Calu3 (cell line): Measurements from ENCODE around the gene SESN2. TPM values are rescaled to one million over a fixed set of nuclear protein-coding genes. Genes with fewer than 3 reads are reported as not detected.

ENCODE experiments used
- BruUV-seq: library from RNA; stranded (reverse); fragments of 400-500 nt; replicated peaks from 2 replicates; lab custom pipeline; 2021; lab: Mats Ljungman, UMichigan
- CTCF ChIA-PET: fragments of 300-600 bp; sonication (Branson Sonifier 250); formaldehyde crosslinking; loops from one replicate; lab custom pipeline; 2022; ENCODE audit warnings: antibody characterized with exemption; lab: Charles Lee
- DNase-seq: peaks from one replicate; pipeline ENCODE4 v3.0.0; 2022
- H3K27ac Mint-ChIP-seq: one replicate; pipeline ENCODE4 v1.8.0; 2022; ENCODE audit warnings: mixed read lengths; ENCODE audit not compliant: unreplicated experiment
- H3K27me3 Mint-ChIP-seq: one replicate; pipeline ENCODE4 v1.8.0; 2022; ENCODE audit warnings: mixed read lengths; ENCODE audit not compliant: unreplicated experiment
- H3K36me3 Mint-ChIP-seq: one replicate; pipeline ENCODE4 v1.8.0; 2022; ENCODE audit warnings: mild to moderate bottlenecking, moderate library complexity, mixed read lengths; ENCODE audit not compliant: insufficient read depth, unreplicated experiment
- H3K4me1 Mint-ChIP-seq: one replicate; pipeline ENCODE4 v1.8.0; 2022; ENCODE audit warnings: mild to moderate bottlenecking, low read depth, mixed read lengths; ENCODE audit not compliant: unreplicated experiment
- H3K4me3 Mint-ChIP-seq: one replicate; pipeline ENCODE4 v1.8.0; 2022; ENCODE audit warnings: mild to moderate bottlenecking, low read depth, moderate library complexity, mixed read lengths; ENCODE audit not compliant: unreplicated experiment
- H3K9me3 Mint-ChIP-seq: one replicate; pipeline ENCODE4 v1.8.0; 2022; ENCODE audit warnings: low read depth, mixed read lengths; ENCODE audit not compliant: unreplicated experiment
- CTCF ChIP-seq: fragments of 200-600 bp; IDR thresholded peaks from one replicate; pipeline ENCODE4 v1.8.0; 2022; ENCODE audit warnings: antibody characterized with exemption; ENCODE audit not compliant: unreplicated experiment
- intact Hi-C: fragments of 100-400 bp; cut with micrococcal nuclease; formaldehyde crosslinking; loops from one replicate; pipeline ENCODE4 v1.10.0; 2022; ENCODE audit not compliant: unreplicated experiment
- total RNA-seq: library from RNA; stranded (reverse); gene quantifications from 2 replicates; pipeline ENCODE4 v1.2.3, GENCODE V29; 2022

The SESN2 gene
- total RNA-seq, 1 experiment from 2014 or later = 13.0 TPM

DNA sequence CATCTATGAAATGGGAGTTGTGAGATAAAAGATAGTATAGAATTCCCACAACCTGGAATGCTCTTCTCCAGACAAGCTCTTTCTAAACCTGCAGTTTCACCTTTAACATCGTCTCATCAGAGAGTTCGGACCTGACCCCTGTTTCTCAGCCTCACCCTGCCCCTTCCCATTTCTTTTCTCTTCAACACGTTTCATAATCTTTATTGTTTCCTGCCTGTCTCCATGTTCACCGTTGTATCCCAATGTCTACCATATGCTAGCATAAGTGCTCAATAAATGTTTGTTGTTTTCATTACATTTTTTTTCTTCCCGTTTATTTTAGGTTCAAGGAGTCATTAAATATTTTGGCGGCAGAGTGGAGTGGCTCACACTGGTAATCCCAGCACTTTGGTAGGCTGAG is 32.4 kb downstream of the SESN2 start:
- Mint-ChIP-seq H3K36me3 (peaks cover 7% of the 10 kb centered on the region), H3K27me3 (no peaks in the 10 kb centered on the region), H3K4me3 (no peak overlapping the region), H3K9me3 (no peaks in the 10 kb centered on the region), H3K27ac (no peak overlapping the region), H3K4me1 (peaks cover under 1% of the 10 kb centered on the region)
- no peak for TF ChIP-seq CTCF
- CTCF ChIA-PET = no interaction called here
- intact Hi-C loops = no loop called here
- no peak for DNase-seq
- BruUV-seq = no TSS peak

DNA sequence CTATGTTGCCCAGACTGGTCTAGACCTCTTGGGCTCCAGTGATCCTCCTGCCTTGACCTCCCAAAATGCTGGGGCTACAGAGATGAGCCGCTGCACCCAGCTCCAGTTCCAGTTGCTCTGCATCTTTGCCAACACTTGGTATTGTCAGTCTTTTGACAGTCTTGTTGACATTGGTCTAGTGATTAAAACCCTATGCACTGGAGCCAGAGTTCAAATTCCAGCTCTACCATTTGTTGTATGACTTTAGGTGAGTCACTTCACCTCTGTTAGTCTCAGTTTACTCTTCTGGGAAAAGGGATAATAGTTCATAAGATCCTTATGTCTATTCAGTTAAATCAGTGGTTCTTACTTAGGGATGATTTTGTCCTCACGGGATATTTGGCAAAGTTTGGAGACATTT is 36.6 kb downstream of the SESN2 start:
- Mint-ChIP-seq H3K4me3 (no peak overlapping the region), H3K36me3 (peaks cover 6% of the 10 kb centered on the region), H3K4me1 (peaks cover 6% of the 10 kb centered on the region), H3K27ac (no peak overlapping the region), H3K9me3 (no peaks in the 10 kb centered on the region), H3K27me3 (no peaks in the 10 kb centered on the region)
- intact Hi-C loops = no loop called here
- no peak for TF ChIP-seq CTCF
- no peak for DNase-seq
- no TSS peak for BruUV-seq
- CTCF ChIA-PET = no interaction called here

DNA sequence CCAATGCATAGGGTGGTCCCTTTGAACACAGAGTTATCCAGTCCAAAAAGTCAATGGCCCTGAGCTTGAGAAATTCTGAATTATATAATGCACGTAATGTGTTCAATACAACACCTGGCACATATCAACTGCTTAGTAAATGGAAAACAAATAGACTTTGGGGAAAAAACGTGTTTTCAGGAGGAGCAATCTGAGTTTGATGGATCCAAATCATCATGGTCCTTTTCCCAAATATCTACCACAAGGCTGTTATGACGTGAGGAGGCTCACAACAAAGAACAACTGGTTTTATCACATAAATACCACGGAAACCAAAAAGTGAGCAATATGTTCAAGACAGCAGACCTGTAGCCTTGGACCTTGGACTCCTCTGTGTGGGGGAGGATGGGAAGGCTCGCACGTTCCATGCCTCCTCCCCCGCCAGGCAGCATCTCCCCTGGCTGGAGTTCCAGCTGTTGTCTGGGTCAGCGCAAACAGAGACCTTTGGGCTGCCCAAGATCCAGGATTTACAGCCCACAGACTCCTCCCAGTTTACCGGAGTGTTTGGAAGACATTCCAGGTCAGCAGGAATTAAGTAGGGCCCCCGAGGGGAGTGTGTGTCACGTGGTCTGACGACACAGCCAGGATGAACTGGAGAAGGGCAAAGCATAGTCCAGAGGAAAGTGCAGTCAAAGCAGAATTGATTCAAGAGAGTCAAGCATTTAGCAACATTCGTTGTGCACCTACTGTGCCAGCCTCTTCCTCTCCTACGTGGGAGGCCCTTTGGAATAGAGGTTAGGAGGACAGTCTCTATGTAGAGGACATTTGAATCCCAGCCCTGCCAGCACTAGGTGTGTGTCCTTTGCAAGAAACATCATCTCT is 37.3 kb downstream of the SESN2 start:
- peaks cover 6% of the 10 kb centered on the region for H3K4me1 Mint-ChIP-seq
- CTCF ChIA-PET = no interaction called here
- peaks cover 6% of the 10 kb centered on the region for H3K36me3 Mint-ChIP-seq
- H3K27me3 Mint-ChIP-seq = no peaks in the 10 kb centered on the region
- no TSS peak for BruUV-seq
- intact Hi-C loops = no loop called here
- no peaks in the 10 kb centered on the region for H3K9me3 Mint-ChIP-seq
- TF ChIP-seq CTCF = no peak
- H3K4me3 Mint-ChIP-seq = peak overlapping the region; percentile 30
- DNase-seq = peak; percentile 19
- H3K27ac Mint-ChIP-seq = no peak overlapping the region

GRCh38 chr1:28297826-28298225 is 38.5 kb downstream of the SESN2 start:
- H3K27ac Mint-ChIP-seq = no peak overlapping the region
- H3K4me3 Mint-ChIP-seq = no peak overlapping the region
- no peak for TF ChIP-seq CTCF
- DNase-seq = no peak
- peaks cover 6% of the 10 kb centered on the region for H3K4me1 Mint-ChIP-seq
- BruUV-seq = no TSS peak
- H3K36me3 Mint-ChIP-seq = peaks cover 6% of the 10 kb centered on the region
- intact Hi-C loops = no loop called here
- no peaks in the 10 kb centered on the region for H3K27me3 Mint-ChIP-seq
- CTCF ChIA-PET = no interaction called here
- no peaks in the 10 kb centered on the region for H3K9me3 Mint-ChIP-seq
